ENCODE results near the gene MYO5C.

GRCh38 chr15:52317688-52318087 is 22.1 kb upstream of the MYO5C start:
- TF ChIP-seq CTCF (IDR thresholded peaks at IDR 0.05) (no peak), POLR2A (IDR thresholded peaks at IDR 0.05) (no peak)

Measured in uterus (tissue), 2 donors.